Dendritic cell treated with granulocyte-macrophage colony-stimulating factor and Interleukin-4, amounts not matched to agents 40 ng/mL and 50 ng/mL, for 4 days (primary cell): ENCODE data around the gene ZFYVE28.
A peak's percentile ranks its signal among the peaks of the same experiment; 100 is the strongest.
"Not testable (repeated sequence)": the region's sequence is repeated elsewhere in the genome, so short reads cannot be mapped to it uniquely, and the experiment has no call there.

Source experiments
- H3K27ac Mint-ChIP-seq: one replicate; pipeline ENCODE4 v1.8.0; 2022; ENCODE audit warnings: mild to moderate bottlenecking, mixed read lengths
- H3K27me3 Mint-ChIP-seq: one replicate; pipeline ENCODE4 v1.8.0; 2022; ENCODE audit warnings: mild to moderate bottlenecking, mixed read lengths
- H3K36me3 Mint-ChIP-seq: one replicate; pipeline ENCODE4 v1.8.0; 2022; ENCODE audit warnings: low read depth, mixed read lengths
- H3K4me1 Mint-ChIP-seq: one replicate; pipeline ENCODE4 v1.8.0; 2022; ENCODE audit warnings: low read depth, mixed read lengths
- H3K4me3 Mint-ChIP-seq: one replicate; pipeline ENCODE4 v1.8.0; 2022; ENCODE audit warnings: mild to moderate bottlenecking, moderate library complexity, mixed read lengths
- H3K9me3 Mint-ChIP-seq: one replicate; pipeline ENCODE4 v1.8.0; 2022; ENCODE audit warnings: mixed read lengths
- intact Hi-C: fragments of 100-400 bp; cut with micrococcal nuclease; formaldehyde crosslinking; loops from one replicate; pipeline ENCODE4 v1.15.0; 2022

Gene ZFYVE28

DNA sequence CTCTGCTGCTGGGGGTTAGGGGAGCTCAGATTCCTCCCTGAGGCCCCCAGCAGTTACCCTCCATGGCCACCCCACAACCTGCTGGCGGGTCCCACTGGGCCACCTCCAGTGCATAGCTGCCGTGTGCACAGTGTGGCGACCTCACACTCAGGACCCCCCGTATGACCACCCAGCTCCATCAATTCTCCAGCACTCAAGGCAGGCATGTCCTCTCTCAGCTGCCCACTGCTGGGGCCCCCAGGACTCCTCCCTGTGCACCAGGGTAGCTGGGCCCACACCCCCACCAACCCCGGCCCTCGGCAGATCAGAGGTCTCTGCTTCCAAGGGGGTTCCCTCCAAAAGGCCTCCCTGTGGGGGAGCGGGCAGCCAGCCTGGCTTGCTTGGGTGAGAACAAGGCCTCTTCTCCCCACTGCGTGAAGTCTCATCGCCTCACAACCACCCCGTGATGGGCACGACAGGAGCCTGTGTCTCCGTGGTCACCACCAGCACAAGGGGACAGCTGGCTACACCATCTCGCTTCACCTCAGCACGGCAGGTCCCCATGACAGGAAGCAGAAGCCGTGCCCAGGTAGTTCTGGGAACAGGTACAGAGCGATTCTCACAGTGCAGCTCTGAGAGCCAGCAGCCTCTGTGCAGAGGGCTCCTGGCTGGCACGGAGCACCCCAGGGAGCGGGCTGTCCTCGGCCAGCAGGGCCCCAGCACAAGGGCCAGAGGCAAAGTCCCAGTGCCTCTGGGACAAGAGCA lies 171.9 kb downstream of the ZFYVE28 start:
- intact Hi-C loops, result no loop called here
- Mint-ChIP-seq H3K9me3 (no peaks in the 10 kb centered on the region), H3K27ac (peak overlapping the region; percentile 20), H3K4me3 (no peak overlapping the region), H3K4me1 (peaks cover 38% of the 10 kb centered on the region), H3K27me3 (no peaks in the 10 kb centered on the region), H3K36me3 (peaks cover 51% of the 10 kb centered on the region)

DNA sequence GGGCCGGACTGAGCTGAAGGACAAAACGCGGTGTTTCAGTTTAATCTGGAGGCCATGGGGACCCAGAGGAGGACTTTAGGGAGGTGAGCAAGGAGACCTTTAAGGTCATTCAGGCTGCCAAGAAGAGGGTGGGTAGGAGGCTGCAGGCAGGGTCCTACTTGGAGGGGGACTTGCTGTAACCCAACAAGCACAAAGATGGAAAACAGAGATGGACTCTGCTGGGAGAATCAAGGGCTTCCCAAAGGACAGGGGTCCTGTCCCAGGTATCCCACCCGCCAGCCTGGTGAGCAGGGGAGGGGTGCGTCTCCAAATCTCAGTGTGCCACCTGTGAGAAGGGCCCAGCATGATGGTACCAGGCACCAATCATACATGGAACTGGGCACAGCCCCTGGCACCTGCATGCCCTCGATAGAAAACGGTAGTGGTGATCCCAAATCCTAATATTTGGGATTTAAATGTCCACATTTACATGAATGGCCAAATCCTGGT lies 172.6 kb downstream of the ZFYVE28 start:
- peak overlapping the region; percentile 85 for H3K27ac Mint-ChIP-seq
- H3K9me3 Mint-ChIP-seq, result no peaks in the 10 kb centered on the region
- peaks cover 44% of the 10 kb centered on the region for H3K36me3 Mint-ChIP-seq
- H3K4me1 Mint-ChIP-seq, result peaks cover 39% of the 10 kb centered on the region
- intact Hi-C loops, result no loop called here
- no peak overlapping the region for H3K4me3 Mint-ChIP-seq
- no peaks in the 10 kb centered on the region for H3K27me3 Mint-ChIP-seq

DNA sequence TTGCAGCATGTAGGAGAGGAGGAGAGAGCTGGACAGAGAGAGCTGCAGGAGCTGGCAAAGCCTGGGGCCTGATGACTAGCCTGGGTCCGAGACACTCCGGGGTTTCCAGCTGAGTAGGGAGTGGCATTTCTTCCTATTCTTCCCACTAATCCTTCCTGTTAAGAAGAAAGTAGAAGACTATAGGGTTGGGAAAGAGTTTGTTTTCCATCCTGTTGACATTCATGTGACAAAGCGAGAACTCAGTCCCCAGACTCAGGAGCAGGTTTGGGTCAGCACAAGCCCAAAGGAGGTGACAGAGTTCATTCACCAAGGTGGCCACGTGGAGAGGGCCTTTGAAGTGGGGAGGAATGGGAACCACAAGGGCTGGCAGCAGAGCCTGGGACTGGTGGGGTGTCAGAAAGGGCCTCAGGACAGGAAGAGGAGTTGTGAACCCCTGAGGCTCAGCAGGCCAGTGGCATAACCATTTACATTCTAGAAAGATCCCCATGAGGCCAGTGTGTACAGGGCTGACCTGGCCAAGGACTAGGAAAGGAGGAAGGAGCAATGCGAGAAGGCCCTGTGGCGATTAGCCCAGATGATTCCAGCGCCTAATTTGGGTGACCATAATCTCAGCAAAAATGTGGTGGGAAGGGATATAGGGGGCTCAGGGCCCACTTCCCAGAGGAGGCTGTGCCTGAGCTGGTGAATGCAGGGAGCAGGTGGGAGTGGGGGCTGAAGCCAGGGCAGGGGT lies 173.2 kb downstream of the ZFYVE28 start:
- Mint-ChIP-seq H3K4me3 (no peak overlapping the region), H3K36me3 (peaks cover 44% of the 10 kb centered on the region), H3K9me3 (no peaks in the 10 kb centered on the region), H3K4me1 (peaks cover 45% of the 10 kb centered on the region), H3K27ac (peak overlapping the region; percentile 85), H3K27me3 (no peaks in the 10 kb centered on the region)
- intact Hi-C loops, result no loop called here

DNA sequence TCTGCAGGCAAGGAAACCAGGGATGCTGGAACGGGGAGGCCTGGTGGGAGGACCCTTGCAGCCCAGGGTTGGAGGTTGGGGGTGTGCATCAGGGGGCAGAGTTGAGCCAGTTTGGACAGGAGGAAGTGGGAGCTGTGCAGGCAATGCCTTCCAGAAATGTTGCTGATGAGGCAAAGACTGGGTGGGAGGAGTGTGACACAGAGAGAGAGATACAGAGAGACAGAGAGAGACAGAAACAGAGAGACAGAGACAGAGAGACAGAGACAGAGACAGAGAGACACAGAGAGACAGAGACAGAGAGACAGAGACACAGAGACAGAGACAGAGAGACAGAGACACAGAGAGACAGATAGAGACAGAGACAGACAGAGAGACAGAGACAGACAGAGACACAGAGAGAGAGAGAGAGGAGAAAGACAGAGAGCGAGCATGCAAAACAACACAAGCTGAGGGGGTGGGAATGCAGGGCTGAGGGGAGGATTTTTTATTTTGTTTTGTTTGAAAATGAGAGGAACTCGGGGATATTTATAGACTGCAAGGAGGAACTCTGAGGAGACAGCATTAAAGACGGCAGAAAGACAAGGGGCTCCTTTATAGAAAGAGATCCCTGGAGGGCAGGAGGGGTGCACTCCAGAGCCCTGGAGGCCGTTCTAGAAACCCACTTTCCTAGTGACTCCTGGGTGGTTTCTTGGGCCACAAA lies 174.6 kb downstream of the ZFYVE28 start:
- intact Hi-C loops, result loop anchor here (2.0 to 5.0 kb wide), 4 partner anchors 175 to 372 kb away; partner anchors contain the start of genes CFAP99, FAM193A, NSD2 and RNF4
- Mint-ChIP-seq H3K4me1 (peaks cover 56% of the 10 kb centered on the region), H3K36me3 (peaks cover 34% of the 10 kb centered on the region), H3K4me3 (peak overlapping the region; percentile 74), H3K27me3 (no peaks in the 10 kb centered on the region), H3K9me3 (no peaks in the 10 kb centered on the region), H3K27ac (peak overlapping the region; percentile 85)

DNA sequence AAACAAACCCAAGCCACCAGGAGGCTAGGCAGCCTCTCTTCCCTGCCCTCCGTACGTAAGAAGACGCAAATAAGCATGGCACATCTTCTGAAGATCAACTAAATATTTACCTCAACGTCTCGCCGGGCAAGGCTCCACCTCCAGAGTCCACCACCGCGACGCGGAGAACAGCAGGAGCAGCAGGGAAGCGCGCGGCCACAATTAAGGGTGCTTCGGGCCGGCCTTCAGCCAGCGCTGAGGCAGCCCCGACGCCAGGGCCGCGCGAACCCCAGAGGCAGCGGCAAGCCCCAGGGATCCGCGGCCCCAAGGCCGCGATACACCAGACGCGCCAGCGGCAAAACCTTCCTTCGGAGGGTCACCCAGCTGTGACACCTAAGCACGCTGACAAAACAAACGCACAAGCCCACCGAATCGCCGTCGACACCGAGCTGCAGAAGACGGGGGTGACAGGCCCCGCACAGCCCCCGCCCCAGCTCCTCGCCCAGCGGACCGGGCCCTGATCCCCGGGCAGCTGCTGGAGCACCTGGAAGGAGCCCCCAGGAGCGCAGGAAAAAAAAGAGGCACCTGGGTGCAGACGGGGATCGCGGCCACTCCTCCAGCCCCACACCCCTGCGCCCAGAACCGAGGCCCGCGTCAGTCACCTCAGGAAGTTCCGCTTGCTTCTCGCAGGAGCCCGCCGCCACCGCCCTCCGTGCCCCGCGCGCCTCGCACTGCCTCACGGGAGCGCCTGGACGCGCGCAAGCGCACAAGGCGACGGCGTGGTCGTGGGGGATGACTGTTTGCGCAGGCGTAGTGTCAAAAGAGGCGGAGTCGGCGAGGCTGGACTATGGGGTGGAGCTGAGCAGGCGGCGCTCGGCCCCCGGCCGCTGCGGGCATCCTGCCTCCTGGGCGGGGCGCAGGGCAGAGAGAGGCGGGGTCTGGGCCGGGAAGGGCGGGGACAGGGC lies 176.8 kb downstream of the ZFYVE28 start, which contains the start of the genes HAUS3 and POLN:
TSS of gene HAUS3 (minus strand) at position 712 of the 944 bp plus-strand sequence. CDS start 1,175 bp downstream, outside the sequence.
TSS of gene POLN (minus strand) at position 712 of the 944 bp plus-strand sequence. CDS start 12,890 bp downstream, outside the sequence.
- peaks cover 73% of the 10 kb centered on the region for H3K4me1 Mint-ChIP-seq
- no peaks in the 10 kb centered on the region for H3K9me3 Mint-ChIP-seq
- intact Hi-C loops, result loop anchor here (1.0 to 5.0 kb wide), 5 partner anchors 21 to 369 kb away; partner anchors contain the start of genes CFAP99, FAM193A, MXD4 and NSD2
- H3K27ac Mint-ChIP-seq, result peak within 1 kb of the TSS; percentile 87
- peaks cover 31% of the 10 kb centered on the region for H3K36me3 Mint-ChIP-seq
- no peaks in the 10 kb centered on the region for H3K27me3 Mint-ChIP-seq
- H3K4me3 Mint-ChIP-seq, result peak within 1 kb of the TSS; percentile 89

DNA sequence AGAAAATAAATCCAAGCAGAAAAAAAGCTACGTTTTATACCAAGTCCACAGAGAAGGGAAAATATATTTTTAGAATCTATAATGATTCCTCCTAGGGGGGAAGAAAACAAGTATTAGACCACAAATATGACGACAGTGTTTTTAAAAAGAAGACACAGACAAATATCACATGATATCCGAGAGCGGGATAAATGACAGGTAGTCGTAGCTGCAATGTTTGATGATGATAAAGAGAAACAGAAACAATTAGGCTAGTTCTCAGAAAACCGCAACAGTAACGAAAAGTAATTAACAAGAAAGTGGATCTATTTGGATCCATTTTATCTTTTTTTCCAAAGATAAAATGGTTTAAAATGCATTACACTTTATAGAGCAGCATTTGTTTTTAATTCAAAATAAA lies 177.4 kb downstream of the ZFYVE28 start:
- Mint-ChIP-seq H3K27ac (peak overlapping the region; percentile 87), H3K4me3 (peak overlapping the region; percentile 89), H3K4me1 (peaks cover 67% of the 10 kb centered on the region), H3K9me3 (no peaks in the 10 kb centered on the region), H3K36me3 (peaks cover 28% of the 10 kb centered on the region), H3K27me3 (no peaks in the 10 kb centered on the region)
- intact Hi-C loops, result loop anchor here (5.0 kb wide), 2 partner anchors 226 to 369 kb away; partner anchors contain the start of genes NSD2 and RNF4

DNA sequence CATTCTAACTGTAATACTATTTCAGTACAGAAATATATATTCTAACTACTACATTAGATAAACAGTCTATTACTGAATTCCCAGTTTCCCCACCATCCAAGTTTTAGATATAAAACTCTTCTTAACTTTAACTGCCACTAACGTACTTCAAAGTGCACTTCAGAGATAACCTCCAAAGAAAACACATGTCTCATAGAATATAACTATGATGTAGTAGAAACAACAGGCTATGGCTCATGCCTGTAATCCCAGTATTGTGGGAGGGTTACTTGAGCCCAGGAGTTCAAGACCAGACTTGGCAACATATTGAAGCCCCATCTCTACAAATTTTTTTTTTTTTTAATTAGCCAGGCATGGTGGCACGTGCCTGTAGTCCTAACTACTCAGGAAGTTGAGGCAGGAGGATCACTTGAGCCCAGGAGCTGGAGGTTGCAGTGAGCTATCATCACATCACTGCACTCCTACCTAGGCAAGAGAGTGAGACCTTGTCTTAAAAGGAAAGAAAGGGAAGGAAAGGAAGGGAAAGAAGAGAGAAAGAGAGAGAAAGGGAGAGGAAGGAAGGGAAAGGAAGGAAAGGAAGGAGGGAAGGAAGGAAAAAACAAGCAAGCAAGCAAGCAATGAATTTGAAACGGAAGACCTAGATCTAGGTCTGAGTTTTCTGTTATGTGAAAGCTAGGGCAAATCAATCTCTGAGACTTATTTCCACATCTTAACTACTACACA lies 181.3 kb downstream of the ZFYVE28 start:
- Mint-ChIP-seq H3K4me1 (peaks cover 36% of the 10 kb centered on the region), H3K9me3 (no peaks in the 10 kb centered on the region), H3K4me3 (no peak overlapping the region), H3K27ac (no peak overlapping the region), H3K27me3 (no peaks in the 10 kb centered on the region), H3K36me3 (peaks cover 65% of the 10 kb centered on the region)
- intact Hi-C loops, result no loop called here

DNA sequence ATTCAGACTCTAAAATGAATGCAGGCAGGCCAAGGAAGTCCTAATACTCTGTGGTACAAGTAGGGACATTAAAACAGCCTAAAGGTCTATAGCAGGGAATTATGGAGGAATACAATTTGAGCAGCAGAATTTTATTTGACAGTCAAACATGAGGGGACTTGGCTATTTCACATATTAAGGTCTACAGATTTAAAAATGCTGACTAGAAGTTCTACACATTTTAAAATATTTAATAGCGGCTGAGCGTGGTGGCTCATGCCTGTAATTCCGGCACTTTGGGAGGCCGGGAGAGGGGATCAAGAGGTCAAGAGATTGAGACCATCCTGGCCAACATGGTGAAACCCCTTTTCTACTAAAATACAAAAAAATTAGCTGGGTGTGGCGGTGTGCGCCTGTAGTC lies 187.4 kb downstream of the ZFYVE28 start:
- peaks cover 70% of the 10 kb centered on the region for H3K36me3 Mint-ChIP-seq
- no peak overlapping the region for H3K27ac Mint-ChIP-seq
- no peak overlapping the region for H3K4me3 Mint-ChIP-seq
- H3K27me3 Mint-ChIP-seq, result no peaks in the 10 kb centered on the region
- intact Hi-C loops, result no loop called here
- H3K4me1 Mint-ChIP-seq, result no peaks in the 10 kb centered on the region
- H3K9me3 Mint-ChIP-seq, result no peaks in the 10 kb centered on the region

DNA sequence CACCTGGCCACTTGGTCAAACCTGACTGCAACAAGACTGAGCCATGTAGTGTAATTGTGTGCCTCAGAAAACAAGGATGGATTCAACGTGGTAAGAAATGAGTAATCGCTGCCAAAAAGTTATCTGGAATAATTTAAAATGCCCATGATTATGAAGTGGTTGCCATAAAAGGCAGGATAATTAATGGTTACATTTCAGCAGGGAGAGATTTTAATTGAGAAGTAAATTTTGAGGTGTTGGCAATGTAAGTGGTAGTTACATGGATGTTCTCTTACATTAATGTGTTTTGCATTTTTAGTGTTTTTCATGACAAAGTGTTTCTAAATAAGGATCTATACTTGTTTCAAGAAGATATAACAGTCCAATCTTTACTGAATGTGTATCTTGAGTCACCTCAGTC lies 192.2 kb downstream of the ZFYVE28 start:
- Mint-ChIP-seq H3K36me3 (peaks cover 62% of the 10 kb centered on the region), H3K4me3 (no peak overlapping the region), H3K4me1 (no peaks in the 10 kb centered on the region), H3K27ac (no peak overlapping the region), H3K9me3 (no peaks in the 10 kb centered on the region), H3K27me3 (no peaks in the 10 kb centered on the region)
- intact Hi-C loops, result no loop called here

DNA sequence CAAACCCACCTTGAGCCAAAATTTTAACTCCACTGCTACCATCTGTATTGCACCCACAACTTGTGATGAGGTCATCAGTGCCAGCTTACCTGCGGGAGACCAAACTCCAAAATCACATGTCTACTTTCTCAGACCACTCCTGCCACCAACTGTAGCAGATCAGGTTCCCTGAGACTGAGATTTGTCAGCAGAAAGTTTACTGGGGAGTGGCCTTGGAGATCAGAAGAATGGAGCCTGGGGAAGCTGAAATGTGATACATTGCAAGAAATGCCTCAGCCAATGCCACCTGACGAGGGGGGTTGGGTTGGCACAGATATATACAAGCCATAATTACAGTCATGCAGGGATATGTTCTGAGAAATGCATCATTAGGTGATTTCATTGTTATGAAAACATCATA lies 195.6 kb downstream of the ZFYVE28 start:
- H3K27me3 Mint-ChIP-seq, result no peaks in the 10 kb centered on the region
- H3K27ac Mint-ChIP-seq, result no peak overlapping the region
- H3K4me3 Mint-ChIP-seq, result no peak overlapping the region
- intact Hi-C loops, result no loop called here
- H3K36me3 Mint-ChIP-seq, result peaks cover 46% of the 10 kb centered on the region
- H3K9me3 Mint-ChIP-seq, result no peaks in the 10 kb centered on the region
- H3K4me1 Mint-ChIP-seq, result peaks cover 9% of the 10 kb centered on the region

DNA sequence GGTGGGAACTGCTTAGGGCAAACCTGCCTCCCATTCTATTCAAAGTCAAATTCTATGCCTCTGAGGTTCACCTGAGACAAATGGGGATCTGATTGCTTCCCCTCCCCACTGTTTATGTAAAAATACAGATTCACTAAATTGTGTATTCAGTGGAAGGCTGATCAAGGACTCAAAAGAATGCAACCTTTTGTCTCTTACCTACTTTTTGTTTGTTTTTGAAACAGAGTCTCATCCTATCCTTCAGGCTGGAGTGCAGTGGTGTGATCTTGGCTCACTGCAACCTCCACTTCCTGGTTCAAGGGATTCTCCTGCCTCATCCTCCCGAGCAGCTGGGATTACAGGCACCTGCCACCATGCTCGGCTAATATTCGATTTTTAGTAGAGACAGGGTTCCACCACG lies 197.1 kb downstream of the ZFYVE28 start:
- H3K27ac Mint-ChIP-seq, H3K9me3 Mint-ChIP-seq, H3K27me3 Mint-ChIP-seq, H3K4me1 Mint-ChIP-seq, intact Hi-C loops, H3K4me3 Mint-ChIP-seq: not testable (repeated sequence)
- peaks cover 35% of the 10 kb centered on the region for H3K36me3 Mint-ChIP-seq

DNA sequence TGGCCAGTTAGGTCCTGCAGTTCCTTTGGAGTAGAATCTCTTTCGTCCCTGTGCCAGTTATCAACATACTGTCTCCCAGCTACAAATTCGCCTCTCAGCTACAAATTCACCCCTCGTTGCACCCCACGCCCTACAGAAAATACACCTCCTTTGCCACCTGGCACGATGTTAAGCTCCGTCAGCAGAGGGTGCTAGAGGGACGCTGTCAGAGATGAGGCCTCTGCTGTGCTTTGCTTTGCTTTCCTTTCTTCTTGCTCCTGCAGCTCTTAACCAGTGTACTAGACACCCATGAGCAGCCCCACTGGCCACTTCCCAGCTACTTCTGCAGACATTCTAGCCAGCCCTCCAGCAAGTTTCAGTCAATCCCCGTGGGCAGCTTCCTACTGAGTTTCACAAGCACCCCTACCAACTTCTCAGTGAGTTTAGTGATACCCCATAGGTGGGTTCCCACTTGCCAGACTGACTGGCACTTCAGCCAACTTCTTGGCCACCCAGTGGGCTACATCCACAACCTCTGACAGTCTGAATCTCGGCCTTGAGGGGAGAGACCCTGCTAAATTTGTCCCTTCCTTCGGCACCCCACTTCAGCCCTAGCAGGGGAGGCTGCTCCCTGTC lies 198.3 kb downstream of the ZFYVE28 start:
- intact Hi-C loops, result loop anchor here (1.0 kb wide), 1 partner anchor 221 kb away; no protein-coding TSS in a partner anchor
- Mint-ChIP-seq H3K27me3 (no peaks in the 10 kb centered on the region), H3K27ac (no peak overlapping the region), H3K9me3 (no peaks in the 10 kb centered on the region), H3K36me3 (peaks cover 22% of the 10 kb centered on the region), H3K4me3 (no peak overlapping the region), H3K4me1 (peaks cover 9% of the 10 kb centered on the region)
